DMS153 treated with DMSO at 0.1 percent for 48 hours (cell line): ENCODE measurements around the gene MTHFSD.

ENCODE experiments used
- DNase-seq: peaks from one replicate; lab custom pipeline; 2025; ENCODE audit not compliant: unreplicated experiment; lab: John Stamatoyannopoulos, UW

The MTHFSD gene

DNA sequence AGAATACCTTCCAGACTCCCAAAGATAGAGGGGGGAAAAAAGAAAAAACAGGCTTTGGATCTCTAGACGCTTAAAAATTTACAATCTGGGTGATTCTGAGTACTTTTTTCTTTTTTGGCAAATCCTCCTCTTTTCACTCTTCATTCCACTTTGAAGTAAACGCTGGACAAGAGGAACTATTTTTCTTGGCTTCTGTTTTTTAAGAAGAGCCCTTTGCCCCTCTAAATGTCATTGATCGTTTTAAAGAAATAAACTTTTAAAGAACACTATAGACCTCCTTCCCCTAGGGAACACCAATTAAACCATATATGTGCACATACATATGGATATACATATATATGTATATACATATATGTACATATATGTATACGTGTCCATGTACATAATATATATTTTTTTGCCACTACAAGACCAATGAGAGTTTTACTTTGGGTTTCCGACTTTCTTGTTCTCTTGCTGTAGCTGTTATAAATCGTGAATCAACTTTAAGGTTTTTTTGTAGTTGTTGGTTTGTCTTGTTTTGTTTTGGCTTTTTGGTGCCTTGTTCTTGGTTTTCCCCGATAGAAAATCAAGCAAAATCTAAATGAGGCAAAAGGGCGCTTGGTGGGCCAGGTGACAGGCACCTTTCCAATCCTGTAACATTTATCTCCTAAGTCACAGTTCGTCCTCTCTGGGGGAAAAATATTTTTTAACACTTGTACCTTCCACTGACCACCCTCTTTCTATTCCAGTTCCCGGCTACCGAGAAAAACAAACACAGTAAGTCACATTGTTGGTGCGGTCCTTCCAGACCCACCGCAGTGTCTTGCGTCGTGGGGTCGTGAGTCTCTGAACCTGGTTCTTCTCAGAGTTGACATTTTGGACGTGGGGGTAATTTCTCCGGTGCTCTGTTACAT lies 40.3 kb downstream of the MTHFSD start:
- no peak for DNase-seq

DNA sequence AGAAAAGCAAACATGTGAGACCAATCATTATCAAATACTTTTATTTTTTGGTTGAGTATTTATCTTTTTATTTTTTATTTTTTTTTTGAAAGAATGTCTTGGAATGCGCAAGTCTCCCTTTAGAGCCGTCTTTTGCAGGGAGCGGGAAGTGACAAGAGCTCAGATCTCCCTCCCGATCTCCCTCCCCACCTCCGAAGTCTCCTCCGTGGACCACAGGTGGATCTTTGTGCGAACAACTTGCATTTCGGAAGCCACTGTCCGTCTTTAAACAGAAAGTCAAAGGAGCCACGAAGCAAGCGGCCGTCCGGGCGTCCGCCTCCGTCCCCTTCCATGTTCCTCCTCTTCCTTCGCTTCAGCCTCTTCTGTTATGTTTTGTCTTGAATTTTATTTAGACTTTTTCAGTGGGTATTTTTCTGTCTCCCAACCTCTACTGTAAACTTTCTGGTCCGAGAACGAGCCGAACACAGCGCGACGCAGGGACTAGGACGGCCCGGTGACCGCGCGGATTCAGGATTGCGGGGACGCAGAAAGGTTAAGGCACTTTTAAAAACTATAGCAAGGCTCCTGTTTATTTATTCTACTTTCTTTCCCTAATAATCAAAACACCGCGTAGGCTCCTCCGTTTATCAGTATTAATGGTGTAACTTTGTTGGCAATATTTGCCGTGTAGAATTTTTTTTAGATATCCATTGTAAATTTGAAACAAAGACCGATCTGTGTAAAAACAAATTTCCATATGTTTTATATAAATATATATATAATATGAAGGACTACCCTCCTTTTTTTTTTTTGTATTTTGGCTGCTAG lies 41.4 kb downstream of the MTHFSD start:
- no peak for DNase-seq

DNA sequence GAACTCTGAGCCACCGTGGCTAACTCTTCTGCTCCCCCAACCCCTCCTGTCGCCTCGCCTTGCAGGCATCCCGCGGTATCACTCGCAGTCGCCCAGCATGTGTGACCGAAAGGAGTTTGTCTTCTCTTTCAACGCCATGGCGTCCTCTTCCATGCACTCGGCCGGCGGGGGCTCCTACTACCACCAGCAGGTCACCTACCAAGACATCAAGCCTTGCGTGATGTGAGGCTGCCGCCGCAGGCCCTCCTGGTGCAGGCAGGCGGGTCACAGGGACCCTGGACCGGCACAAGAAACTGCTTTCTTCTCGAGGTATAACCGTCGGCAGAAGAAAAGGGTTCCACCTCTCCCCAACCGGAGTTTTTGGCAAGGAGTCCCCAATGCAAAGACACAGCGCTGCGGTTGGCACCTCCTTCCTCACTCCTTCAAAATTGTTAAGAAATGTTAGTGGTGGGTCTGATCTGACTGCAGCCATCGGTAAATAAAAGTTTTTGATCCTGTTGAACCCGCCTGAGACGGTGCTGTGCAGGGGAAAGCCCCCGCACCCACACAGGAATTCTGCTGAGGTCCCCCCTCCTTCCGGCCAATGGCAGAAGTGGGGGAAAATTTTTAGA lies 42.1 kb downstream of the MTHFSD start:
- no peak for DNase-seq

DNA sequence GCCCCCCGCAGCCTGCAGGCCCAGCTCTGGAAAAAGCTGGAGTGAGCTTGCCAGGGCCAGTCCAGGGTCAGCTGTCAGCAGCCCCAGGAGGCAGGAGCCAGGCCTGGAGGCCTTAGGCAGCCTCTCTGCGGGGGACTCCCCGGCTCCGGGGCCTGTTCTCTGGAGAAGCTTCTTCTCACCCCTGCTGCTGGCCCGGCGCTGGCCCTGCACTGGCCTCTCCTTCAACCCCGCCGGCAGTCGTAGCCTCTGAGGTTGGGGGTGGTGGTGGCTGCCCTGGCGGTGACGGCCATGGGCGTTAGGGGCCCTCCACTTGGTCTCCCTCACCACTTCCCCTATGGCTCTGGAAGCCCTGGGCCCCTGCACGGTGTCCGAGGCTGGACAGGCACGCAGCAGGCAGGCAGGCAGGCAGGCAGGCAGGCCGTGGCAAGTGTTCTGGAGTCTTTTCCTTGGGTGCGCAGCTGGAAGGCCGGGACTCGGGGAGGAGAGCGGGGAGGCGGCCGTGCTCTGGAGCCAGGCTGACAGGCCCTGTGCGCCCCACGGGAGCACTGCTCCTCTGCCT lies 42.7 kb downstream of the MTHFSD start:
- DNase-seq, result no peak

GRCh38 chr16:86511317-86512161 lies 43.5 kb downstream of the MTHFSD start:
- no peak for DNase-seq

- DNase-seq, result no peak
Measured at GRCh38 chr16:86510465-86511261, 44.4 kb downstream of the MTHFSD start, which contains the start of gene FOXF1. Gene FOXF1 (plus strand): TSS chr16:86510527. CDS start chr16:86510570, 43 bp downstream.

- no peak for DNase-seq
Measured at GRCh38 chr16:86509759-86510464, 45.1 kb downstream of the MTHFSD start.

DNA sequence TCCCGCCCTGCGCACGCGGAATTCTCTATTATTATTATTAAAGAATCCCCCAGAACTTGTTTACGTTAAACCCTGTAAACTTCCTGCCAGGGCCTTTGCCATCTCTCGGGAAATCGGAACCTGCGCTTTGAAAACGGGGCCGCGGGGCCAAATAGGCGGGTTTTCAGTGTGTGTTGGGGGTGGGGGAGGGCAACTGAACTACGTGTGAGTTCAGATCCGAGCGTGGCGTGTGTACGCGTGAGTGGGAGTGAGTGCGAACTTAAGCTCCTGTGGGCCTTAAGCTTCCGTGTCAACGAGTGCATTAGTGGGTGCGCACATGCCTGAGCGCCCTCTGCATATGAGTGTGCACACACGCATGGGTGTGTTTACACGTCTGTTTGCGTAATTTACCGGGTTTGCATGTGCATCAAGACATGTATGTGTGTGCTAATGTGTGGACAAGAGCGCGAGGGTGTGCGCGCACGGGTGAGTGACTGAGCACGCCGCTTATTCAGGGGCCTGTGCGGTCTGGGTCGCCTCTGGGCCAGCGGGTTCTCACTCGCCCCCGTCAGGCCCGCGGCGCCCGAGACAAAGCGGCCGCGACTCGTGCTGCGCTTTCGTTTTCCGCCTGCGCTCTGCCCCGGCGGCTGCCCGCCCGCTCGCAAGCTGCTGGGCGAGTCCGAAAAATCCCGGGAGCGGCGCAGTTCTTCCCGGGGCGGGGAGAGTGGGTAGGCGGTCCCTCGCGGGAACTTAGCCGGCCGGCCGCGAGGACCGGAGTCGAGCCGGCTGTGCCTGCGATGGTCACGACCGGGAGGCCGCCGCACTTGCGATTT lies 45.9 kb downstream of the MTHFSD start:
- DNase-seq, result no peak

DNA sequence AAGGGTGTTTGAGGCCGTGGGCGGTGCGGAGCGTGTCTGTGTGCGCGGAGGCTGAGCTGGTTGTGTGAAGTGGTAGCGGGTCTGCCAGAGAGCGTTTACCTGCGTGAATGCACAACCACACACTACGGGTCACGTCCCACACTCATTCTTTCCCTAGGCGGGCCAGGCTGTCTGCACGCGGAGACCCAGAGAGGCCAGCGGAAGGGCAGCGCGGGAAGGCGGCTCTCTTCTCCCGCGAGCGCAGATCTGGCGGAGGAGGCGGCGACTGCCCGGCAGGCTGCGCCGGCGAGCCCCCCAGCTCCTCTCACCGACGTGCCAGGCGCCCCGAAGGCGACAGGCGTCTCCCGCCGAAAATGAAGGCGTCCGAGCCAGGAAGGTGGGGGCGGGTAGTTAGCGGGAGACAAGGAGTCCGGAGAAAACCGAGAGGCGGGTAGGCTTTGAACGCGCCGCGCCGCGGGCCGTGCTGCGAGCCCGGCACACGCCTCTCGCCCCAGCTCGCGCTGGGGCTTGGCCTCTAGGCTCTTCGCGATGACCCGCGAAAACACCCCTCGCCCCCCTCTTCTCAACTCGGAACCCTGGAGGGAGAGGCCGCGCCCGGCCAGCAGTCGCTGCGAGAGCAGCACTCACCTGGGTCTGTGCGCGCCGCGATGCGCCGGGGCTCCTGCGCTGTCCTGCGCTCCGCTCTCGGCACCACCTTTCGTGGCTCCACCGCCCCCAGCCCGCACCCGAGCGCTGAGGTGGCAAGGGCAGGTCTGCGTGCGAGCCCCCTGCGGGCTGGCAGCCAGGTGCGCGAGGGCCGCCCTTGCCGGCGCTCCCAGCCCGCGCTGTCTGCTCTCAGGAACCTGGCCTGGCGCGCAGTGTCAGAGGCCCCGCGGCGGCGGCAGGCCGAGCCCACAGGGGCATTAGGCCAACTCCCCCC lies 46.7 kb downstream of the MTHFSD start:
- DNase-seq, result no peak

GRCh38 chr16:86507173-86508027 lies 47.6 kb downstream of the MTHFSD start:
- DNase-seq, result no peak

DNA sequence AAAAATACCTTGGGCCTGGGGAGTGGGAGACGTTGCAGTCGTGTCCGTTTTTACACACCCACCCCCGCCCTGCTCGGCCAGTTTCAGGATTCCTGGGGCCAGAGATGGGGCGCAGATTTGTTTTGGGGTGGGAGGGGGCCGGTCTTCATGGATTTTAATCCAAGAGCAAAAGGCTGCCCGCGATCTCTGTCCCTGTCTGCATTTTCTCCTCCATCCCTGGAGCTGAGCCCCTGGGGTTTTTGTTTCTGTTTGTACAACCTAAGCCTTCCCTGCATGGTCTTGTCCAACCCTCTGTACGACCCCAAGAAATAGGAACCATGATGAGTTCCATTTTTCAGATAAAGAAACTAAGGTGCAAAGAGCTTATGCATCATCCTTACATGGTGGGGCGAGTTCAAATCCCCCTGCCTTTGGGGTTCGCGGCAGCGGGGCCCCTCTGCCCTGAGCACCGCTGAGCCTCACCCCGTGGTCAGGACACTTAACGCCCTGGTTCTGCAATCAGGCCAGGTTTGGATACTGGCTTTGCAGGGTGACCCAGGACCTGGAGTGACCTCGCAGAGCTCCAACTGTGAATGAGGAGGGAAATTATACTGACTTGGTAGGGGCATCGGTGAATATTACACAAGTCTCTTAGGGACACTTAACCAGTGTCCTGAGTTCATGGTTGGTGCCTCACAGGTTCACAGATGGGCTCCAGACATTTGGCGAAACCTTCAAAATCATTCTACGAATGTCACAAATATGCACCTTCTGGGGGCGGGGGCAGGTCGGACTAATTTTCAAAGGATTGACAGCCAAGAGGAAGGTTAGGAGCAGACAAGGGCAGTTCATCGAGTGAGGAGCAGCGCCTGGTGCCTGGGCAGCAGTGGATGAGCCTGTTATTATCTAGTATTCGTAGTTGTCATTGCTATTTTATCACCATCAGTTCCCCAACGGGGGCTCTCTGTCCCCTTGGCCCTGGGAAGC lies 48.9 kb downstream of the MTHFSD start:
- no peak for DNase-seq

DNA sequence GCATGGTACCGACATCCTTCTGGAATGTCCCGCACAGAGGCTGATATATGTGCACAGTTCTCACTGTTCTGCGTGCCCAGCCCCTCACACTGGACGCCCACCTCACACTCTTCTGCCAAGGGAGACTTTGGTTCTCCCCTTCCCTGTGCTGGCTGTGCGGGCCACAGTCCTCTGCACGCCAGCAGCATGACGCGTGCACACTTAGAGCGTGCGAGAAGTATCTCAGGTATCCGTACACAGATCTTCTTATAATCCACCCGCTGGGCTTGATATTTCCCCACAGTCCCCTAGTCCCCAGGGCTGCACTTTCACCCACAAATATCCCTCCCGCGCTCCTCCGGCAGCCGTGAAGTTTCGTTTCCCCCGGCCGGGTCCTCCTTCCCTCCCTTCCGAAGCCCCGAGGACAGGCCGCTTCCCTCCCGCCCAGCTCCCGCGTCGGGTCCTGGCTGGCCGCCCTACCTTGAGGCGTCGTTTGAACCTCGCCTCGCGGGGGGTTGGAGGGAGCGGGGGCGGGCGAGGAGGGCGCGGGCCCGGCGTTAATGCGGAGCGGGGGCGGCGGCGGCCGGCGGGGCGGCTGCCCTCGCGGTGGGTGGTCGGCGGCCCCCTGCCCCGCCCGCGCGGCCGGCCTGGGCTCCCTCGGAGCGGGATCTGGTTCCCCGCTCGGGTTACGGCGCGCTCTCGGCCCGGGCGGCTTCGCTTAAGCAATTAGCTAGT lies 49.7 kb downstream of the MTHFSD start:
- DNase-seq, result no peak

GRCh38 chr16:86504315-86505184 lies 50.5 kb downstream of the MTHFSD start:
- no peak for DNase-seq
